Measurements from ENCODE around the gene NEGR1.
"Not testable (repeated sequence)": the region's sequence is repeated elsewhere in the genome, so short reads cannot be mapped to it uniquely, and the experiment has no call there.

Gene NEGR1

DNA sequence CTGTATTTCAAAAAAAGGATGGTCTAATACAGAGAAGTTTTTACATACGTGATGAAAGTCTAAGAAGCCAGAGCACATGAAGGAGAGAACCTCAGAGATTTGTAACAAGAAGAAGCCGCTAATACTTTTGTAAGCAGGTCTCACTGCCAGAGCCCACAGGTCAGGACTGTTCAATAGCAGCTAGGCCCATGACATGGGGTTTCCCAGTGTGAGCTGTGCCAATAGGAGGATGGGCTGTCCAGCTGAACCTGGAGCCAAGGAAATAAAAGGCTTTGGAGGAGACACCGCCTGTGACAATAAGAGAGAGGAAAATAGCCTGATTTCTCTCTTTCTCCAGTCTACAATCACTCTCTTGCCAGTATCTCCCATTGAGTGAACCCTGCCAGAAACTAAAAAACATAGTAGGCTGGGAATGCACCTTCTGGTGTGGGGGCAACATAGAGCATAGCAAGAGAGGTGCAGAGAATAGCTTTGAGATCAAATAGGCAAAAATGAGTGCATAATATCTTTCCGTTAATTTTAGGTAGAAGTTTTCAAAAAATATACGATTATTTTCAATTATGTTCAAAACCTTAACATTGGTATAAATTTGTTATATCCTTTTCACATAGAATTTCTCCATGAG, 360.3 kb downstream of the NEGR1 start:
- Histone ChIP-seq H3K4me3 (ENCODE audit: low read length) (no peak overlapping the region), H3K4me1 (ENCODE audit: insufficient read depth, low read length) (peaks cover 11% of the 10 kb centered on the region; the same call in 1 of the 2 replicates), H3K36me3 (ENCODE audit: insufficient read depth, low read depth, low read length) (no peaks in the 10 kb centered on the region), H3K27ac (ENCODE audit: low read length) (no peak overlapping the region), H3K9me3 (ENCODE audit: insufficient read depth, low read depth, low read length) (no peaks in the 10 kb centered on the region), H3K9ac (ENCODE audit: low read depth, low read length) (no peak overlapping the region), H3K27me3 (ENCODE audit: insufficient read depth, low read length) (no peaks in the 10 kb centered on the region)

DNA sequence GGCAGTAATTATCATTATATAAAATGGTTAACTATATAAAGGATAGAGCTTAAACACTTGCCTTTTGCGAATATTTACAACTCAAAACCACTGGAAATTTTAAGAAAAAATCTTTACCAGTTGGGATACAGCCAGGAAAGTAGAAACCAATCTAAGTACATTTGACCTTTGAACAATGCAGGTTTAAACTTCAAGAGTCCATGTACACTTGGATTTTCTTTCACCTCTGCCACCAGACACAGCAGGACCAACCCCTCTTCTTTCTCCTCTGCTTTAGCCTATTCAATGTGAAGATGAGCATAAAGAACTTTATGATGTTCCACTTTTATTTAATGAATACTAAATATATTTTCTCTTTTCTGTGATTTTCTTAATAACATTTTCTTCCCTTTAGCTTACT, 361.1 kb downstream of the NEGR1 start:
- H3K27me3 ChIP-seq (ENCODE audit: insufficient read depth, low read length), result no peaks in the 10 kb centered on the region
- no peak overlapping the region for H3K27ac ChIP-seq (ENCODE audit: low read length)
- H3K4me3 ChIP-seq (ENCODE audit: low read length), result no peak overlapping the region
- H3K9me3 ChIP-seq (ENCODE audit: insufficient read depth, low read depth, low read length), result no peaks in the 10 kb centered on the region
- peaks cover 11% of the 10 kb centered on the region; the same call in 1 of the 2 replicates for H3K4me1 ChIP-seq (ENCODE audit: insufficient read depth, low read length)
- no peak overlapping the region for H3K9ac ChIP-seq (ENCODE audit: low read depth, low read length)
- no peaks in the 10 kb centered on the region for H3K36me3 ChIP-seq (ENCODE audit: insufficient read depth, low read depth, low read length)

DNA sequence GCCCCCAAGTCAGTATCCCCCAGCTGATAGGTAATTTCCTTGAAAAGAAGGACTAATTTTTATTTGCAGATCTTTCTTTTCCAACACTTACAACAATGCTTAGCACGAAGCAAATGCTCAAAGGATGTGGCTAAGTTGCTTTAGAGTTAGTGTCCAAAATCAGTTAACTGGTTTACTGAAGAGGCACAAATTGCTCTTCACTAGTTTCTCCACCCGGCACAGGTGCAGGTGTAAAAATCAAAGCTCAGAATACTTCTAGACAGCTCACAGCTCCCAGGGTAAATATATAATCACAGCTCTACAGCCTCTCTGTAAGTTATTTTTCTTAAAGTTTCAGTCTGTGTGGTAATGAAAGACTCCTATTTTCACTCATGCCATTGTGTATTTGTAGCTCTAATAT, 361.8 kb downstream of the NEGR1 start:
- Histone ChIP-seq H3K27me3 (ENCODE audit: insufficient read depth, low read length) (no peaks in the 10 kb centered on the region), H3K4me1 (ENCODE audit: insufficient read depth, low read length) (peaks cover 11% of the 10 kb centered on the region; the same call in 1 of the 2 replicates), H3K9ac (ENCODE audit: low read depth, low read length) (no peak overlapping the region), H3K27ac (ENCODE audit: low read length) (no peak overlapping the region), H3K4me3 (ENCODE audit: low read length) (no peak overlapping the region), H3K9me3 (ENCODE audit: insufficient read depth, low read depth, low read length) (no peaks in the 10 kb centered on the region), H3K36me3 (ENCODE audit: insufficient read depth, low read depth, low read length) (no peaks in the 10 kb centered on the region)

DNA sequence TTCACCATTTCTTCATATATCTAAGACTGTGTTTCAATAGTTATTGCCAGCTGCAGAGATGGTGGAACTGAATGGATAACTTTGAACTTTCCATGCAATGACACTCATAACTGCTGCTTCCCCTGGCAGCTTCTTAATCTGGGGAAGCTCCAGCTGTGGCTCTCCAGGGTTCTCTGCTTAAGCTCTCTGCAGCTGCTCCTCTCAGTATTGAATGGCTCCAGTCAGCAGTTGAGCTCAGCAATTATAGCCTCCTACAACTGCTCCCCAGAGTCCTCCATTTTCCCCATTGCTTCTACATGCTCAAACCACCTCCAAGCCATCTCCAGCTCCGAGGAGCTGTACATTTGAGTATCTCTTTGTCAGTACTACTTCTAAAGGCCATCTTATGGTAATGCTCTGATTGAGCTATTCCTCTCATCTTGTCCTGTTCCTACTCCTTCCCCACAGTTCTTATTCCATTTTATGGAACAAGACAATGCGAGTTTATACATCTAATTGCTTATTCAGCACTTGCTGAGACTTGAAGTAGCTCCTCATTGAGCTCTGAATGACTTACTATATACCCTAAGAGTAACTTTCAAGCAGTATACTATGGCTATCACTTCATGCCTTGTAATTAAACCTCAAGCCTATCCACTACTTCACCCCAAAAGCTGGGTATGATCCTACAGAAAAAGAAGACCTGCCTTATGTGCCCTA, 362.4 kb downstream of the NEGR1 start:
- H3K27ac ChIP-seq (ENCODE audit: low read length), result no peak overlapping the region
- peaks cover 11% of the 10 kb centered on the region; the same call in 1 of the 2 replicates for H3K4me1 ChIP-seq (ENCODE audit: insufficient read depth, low read length)
- no peaks in the 10 kb centered on the region for H3K9me3 ChIP-seq (ENCODE audit: insufficient read depth, low read depth, low read length)
- no peaks in the 10 kb centered on the region for H3K27me3 ChIP-seq (ENCODE audit: insufficient read depth, low read length)
- no peak overlapping the region for H3K4me3 ChIP-seq (ENCODE audit: low read length)
- no peak overlapping the region for H3K9ac ChIP-seq (ENCODE audit: low read depth, low read length)
- H3K36me3 ChIP-seq (ENCODE audit: insufficient read depth, low read depth, low read length), result no peaks in the 10 kb centered on the region

DNA sequence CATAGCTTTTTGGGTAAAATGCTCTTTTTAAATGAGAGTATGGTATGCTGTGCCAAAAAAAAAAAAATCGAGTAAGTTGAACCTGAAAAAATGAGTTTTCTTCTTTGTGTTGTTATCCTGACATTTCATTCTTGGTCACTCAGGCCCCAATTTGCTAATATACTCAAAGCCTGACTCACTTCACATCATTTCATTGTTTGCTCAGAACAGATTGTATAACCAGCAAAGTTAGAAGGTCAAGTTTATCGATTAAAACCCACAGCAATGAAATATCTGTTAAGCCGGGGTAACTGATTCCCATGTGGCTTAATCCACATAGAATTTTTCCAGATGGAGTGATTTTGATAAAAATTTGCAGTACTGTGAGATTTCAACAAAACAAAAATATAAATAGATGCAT, 363.7 kb downstream of the NEGR1 start:
- no peaks in the 10 kb centered on the region for H3K27me3 ChIP-seq (ENCODE audit: insufficient read depth, low read length)
- peaks cover 11% of the 10 kb centered on the region; the same call in 1 of the 2 replicates for H3K4me1 ChIP-seq (ENCODE audit: insufficient read depth, low read length)
- no peaks in the 10 kb centered on the region for H3K9me3 ChIP-seq (ENCODE audit: insufficient read depth, low read depth, low read length)
- no peaks in the 10 kb centered on the region for H3K36me3 ChIP-seq (ENCODE audit: insufficient read depth, low read depth, low read length)
- no peak overlapping the region for H3K9ac ChIP-seq (ENCODE audit: low read depth, low read length)
- no peak overlapping the region for H3K4me3 ChIP-seq (ENCODE audit: low read length)
- H3K27ac ChIP-seq (ENCODE audit: low read length), result no peak overlapping the region

DNA sequence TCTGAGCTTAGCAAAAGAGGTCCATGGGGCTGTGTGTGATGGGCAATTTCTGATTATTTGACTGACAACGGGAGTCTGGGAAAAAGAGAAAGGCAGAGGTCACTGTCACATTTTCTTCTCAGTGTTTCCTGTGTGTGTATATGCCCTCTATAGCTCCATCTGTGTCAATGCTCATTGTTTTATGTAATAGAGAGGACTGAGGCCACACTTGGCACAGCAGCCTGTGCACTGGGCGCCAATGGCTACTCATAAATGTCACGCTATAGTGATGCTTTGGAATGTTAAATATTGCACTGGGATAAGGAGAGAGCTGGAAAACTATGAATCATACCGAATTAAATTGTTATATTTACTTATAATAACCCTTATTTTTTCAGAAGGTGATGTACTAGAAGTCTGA, 365.4 kb downstream of the NEGR1 start:
- H3K4me1 ChIP-seq (ENCODE audit: insufficient read depth, low read length), result peaks cover 11% of the 10 kb centered on the region; the same call in 1 of the 2 replicates
- no peaks in the 10 kb centered on the region for H3K36me3 ChIP-seq (ENCODE audit: insufficient read depth, low read depth, low read length)
- no peak overlapping the region for H3K27ac ChIP-seq (ENCODE audit: low read length)
- H3K9me3 ChIP-seq (ENCODE audit: insufficient read depth, low read depth, low read length), result no peaks in the 10 kb centered on the region
- no peak overlapping the region for H3K9ac ChIP-seq (ENCODE audit: low read depth, low read length)
- H3K4me3 ChIP-seq (ENCODE audit: low read length), result no peak overlapping the region
- no peaks in the 10 kb centered on the region for H3K27me3 ChIP-seq (ENCODE audit: insufficient read depth, low read length)

DNA sequence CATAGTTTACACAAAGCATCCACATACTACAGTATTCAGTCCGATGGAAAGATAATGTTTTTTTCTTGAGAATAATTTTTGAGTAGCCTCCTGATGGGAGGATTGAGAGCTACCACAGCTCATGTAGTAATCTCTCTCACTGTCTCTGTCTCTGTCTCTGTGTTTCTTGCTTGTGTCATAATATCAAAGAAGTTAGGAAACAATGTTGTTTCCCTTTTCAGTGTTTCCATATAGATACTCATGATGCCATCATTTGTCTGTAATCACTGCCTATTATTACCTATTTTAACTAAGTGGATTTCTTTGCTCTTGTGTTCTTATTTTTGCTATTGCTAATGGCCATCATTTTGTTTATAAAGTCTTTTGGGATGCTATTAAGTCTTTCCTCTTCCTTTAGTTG, 367.7 kb downstream of the NEGR1 start:
- no peak overlapping the region for H3K27ac ChIP-seq (ENCODE audit: low read length)
- peaks cover under 1% of the 10 kb centered on the region; the same call in 1 of the 2 replicates for H3K4me1 ChIP-seq (ENCODE audit: insufficient read depth, low read length)
- no peaks in the 10 kb centered on the region for H3K9me3 ChIP-seq (ENCODE audit: insufficient read depth, low read depth, low read length)
- no peak overlapping the region for H3K9ac ChIP-seq (ENCODE audit: low read depth, low read length)
- no peaks in the 10 kb centered on the region for H3K36me3 ChIP-seq (ENCODE audit: insufficient read depth, low read depth, low read length)
- no peak overlapping the region for H3K4me3 ChIP-seq (ENCODE audit: low read length)
- no peaks in the 10 kb centered on the region for H3K27me3 ChIP-seq (ENCODE audit: insufficient read depth, low read length)

DNA sequence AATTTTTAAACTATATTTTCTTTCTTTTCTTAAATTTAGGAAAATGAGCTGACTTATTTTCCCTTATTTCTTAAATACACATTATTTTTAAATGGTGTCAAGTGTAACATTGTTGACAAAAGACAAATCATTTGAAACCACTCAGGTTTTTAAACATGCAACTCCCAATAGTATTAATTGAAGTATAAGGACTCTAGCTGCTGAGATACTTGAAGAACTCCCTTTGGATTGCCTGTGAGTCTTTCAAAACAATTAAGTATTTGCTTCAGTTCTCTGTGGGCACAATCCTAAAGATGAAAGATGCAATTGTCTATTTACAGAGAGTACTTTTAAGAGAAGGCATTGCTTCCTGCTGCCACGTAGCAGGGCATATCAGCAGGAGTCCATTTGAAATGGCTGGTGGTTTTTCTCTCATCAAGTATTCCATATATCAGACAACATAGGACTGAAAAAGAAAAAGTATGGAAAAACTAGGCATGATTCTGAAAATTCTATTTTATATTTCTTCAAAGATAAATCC, 373.4 kb downstream of the NEGR1 start:
- H3K36me3 ChIP-seq (ENCODE audit: insufficient read depth, low read depth, low read length), result no peaks in the 10 kb centered on the region
- no peak overlapping the region for H3K27ac ChIP-seq (ENCODE audit: low read length)
- H3K9ac ChIP-seq (ENCODE audit: low read depth, low read length), result no peak overlapping the region
- H3K4me1 ChIP-seq (ENCODE audit: insufficient read depth, low read length), result peaks cover 2% of the 10 kb centered on the region; the same call in 1 of the 2 replicates
- no peak overlapping the region for H3K4me3 ChIP-seq (ENCODE audit: low read length)
- no peaks in the 10 kb centered on the region for H3K27me3 ChIP-seq (ENCODE audit: insufficient read depth, low read length)
- H3K9me3 ChIP-seq (ENCODE audit: insufficient read depth, low read depth, low read length), result no peaks in the 10 kb centered on the region

DNA sequence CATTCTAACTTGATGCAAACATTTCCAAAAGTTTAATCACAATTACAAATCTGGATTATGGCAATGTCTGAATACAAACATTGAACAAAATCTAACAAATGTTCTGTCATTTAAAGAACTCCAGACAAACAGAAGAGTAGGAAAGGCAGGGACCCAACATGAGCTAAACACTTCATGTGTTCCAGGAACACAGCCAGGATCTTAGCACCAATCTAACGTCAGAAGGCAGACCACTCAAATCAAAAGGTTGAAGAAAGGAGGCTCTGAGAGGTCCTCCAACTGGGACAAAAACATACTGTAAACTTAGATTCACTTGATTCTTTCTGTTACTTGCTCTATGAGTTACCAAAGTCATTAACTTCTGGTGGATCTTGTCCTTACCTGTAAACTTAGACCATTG, 374.0 kb downstream of the NEGR1 start:
- H3K4me1 ChIP-seq (ENCODE audit: insufficient read depth, low read length), result peaks cover 2% of the 10 kb centered on the region; the same call in 1 of the 2 replicates

DNA sequence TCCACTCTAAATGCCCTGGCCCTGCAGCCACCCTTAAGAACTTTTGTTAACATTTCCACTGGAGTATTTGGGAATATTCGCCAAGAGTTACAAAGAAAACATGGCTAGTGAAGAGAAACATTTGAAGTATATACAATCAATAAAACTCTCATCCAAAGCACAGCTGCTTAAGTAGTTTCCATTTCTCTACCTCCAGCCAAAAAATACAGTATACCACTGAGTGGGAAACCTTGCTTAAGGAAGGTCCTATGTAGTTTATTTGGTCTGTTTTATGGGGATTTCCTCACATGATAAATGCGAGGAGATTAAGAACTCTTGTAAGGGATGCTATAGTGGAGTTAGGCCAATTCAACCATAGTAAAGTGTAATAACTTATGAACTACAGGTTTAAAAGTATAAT, 382.5 kb downstream of the NEGR1 start:
- Histone ChIP-seq H3K36me3 (ENCODE audit: insufficient read depth, low read depth, low read length) (no peaks in the 10 kb centered on the region), H3K27me3 (ENCODE audit: insufficient read depth, low read length) (no peaks in the 10 kb centered on the region), H3K9me3 (ENCODE audit: insufficient read depth, low read depth, low read length) (no peaks in the 10 kb centered on the region), H3K9ac (ENCODE audit: low read depth, low read length) (no peak overlapping the region), H3K4me3 (ENCODE audit: low read length) (no peak overlapping the region), H3K27ac (ENCODE audit: low read length) (no peak overlapping the region), H3K4me1 (ENCODE audit: insufficient read depth, low read length) (no peaks in the 10 kb centered on the region)

More for the DNA sequence above, 374.0 kb downstream of the NEGR1 start:
- Histone ChIP-seq H3K27ac (ENCODE audit: low read length) (no peak overlapping the region), H3K36me3 (ENCODE audit: insufficient read depth, low read depth, low read length) (no peaks in the 10 kb centered on the region), H3K9me3 (ENCODE audit: insufficient read depth, low read depth, low read length) (no peaks in the 10 kb centered on the region), H3K4me3 (ENCODE audit: low read length) (no peak overlapping the region), H3K9ac (ENCODE audit: low read depth, low read length) (no peak overlapping the region), H3K27me3 (ENCODE audit: insufficient read depth, low read length) (no peaks in the 10 kb centered on the region)

DNA sequence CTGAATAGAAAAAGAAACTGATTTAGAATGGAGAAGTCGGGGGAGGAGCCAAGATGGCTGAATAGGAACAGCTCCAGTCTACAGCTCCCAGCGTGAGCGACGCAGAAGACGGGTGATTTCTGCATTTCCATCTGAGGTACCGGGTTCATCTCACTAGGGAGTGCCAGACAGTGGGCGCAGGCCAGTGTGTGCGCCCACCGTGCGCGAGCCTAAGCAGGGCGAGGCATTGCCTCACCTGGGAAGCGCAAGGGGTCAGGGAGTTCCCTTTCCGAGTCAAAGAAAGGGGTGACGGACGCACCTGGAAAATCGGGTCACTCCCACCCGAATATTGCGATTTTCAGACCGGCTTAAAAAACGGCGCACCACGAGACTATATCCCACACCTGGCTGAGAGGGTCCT, 394.2 kb downstream of the NEGR1 start:
- H3K9ac ChIP-seq (ENCODE audit: low read depth, low read length); H3K4me3 ChIP-seq (ENCODE audit: low read length); H3K27ac ChIP-seq (ENCODE audit: low read length); H3K27me3 ChIP-seq (ENCODE audit: insufficient read depth, low read length); H3K36me3 ChIP-seq (ENCODE audit: insufficient read depth, low read depth, low read length); H3K4me1 ChIP-seq (ENCODE audit: insufficient read depth, low read length); H3K9me3 ChIP-seq (ENCODE audit: insufficient read depth, low read depth, low read length): not testable (repeated sequence)

DNA sequence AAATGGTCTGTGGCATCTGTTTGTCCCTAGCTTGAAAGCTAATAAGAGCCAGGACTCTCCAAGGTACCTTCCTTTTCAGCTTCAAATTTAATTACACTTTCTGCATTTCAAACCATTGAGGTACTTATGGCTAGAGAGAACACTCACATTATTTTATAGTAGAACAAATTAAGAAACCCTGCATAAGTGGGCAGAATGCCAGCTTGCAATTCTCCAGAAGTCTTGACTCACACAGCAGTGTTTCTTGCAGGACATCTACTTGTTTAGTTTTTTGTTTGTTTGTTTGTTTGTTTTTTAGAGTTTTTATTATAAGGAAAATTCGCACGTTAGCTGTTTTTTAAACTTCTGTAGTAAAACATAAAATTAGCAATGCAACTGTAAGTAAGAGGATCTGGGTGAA, 397.2 kb downstream of the NEGR1 start:
- no peaks in the 10 kb centered on the region for H3K9me3 ChIP-seq (ENCODE audit: insufficient read depth, low read depth, low read length)
- H3K4me1 ChIP-seq (ENCODE audit: insufficient read depth, low read length), result peaks cover 4% of the 10 kb centered on the region; the same call in 1 of the 2 replicates
- H3K4me3 ChIP-seq (ENCODE audit: low read length), result no peak overlapping the region
- H3K27ac ChIP-seq (ENCODE audit: low read length), result no peak overlapping the region
- H3K9ac ChIP-seq (ENCODE audit: low read depth, low read length), result no peak overlapping the region
- no peaks in the 10 kb centered on the region for H3K27me3 ChIP-seq (ENCODE audit: insufficient read depth, low read length)
- H3K36me3 ChIP-seq (ENCODE audit: insufficient read depth, low read depth, low read length), result no peaks in the 10 kb centered on the region

Data from iPS-20b (cell line).